WTC11 (cell line): ENCODE results near the gene NALCN.

Source experiments
- AFF4 ChIP-seq: sonication (generic); formaldehyde crosslinking; IDR thresholded peaks from 2 replicates; pipeline ENCODE4 v1.8.1; 2023; ENCODE audit warnings: mild to moderate bottlenecking, missing genetic modification reagents, borderline replicate concordance
- CTCF ChIP-seq: fragments of 200-600 bp; IDR thresholded peaks from 2 replicates; pipeline ENCODE4 v1.8.0; 2022; ENCODE audit warnings: antibody characterized with exemption
- ETV6 ChIP-seq: sonication (generic); formaldehyde crosslinking; IDR thresholded peaks from 2 replicates; pipeline ENCODE4 v1.8.1; 2022; ENCODE audit warnings: mild to moderate bottlenecking, missing genetic modification reagents
- MAX ChIP-seq: sonication (generic); formaldehyde crosslinking; IDR thresholded peaks from 2 replicates; pipeline ENCODE4 v1.8.0; 2022; ENCODE audit warnings: mild to moderate bottlenecking, missing genetic modification reagents
- NR1H2 ChIP-seq: sonication (generic); formaldehyde crosslinking; IDR thresholded peaks from 2 replicates; pipeline ENCODE4 v1.9.0; 2021; ENCODE audit warnings: mild to moderate bottlenecking, moderate library complexity, missing genetic modification reagents
- USF2 ChIP-seq: sonication (generic); formaldehyde crosslinking; IDR thresholded peaks from 2 replicates; pipeline ENCODE4 v1.8.1; 2023; ENCODE audit warnings: mild to moderate bottlenecking, missing genetic modification reagents, moderate library complexity
- ZBTB43 ChIP-seq: sonication (generic); formaldehyde crosslinking; IDR thresholded peaks from 2 replicates; pipeline ENCODE4 v1.8.1; 2023; ENCODE audit warnings: mild to moderate bottlenecking, missing genetic modification reagents
- ZNF219 ChIP-seq: sonication (generic); formaldehyde crosslinking; IDR thresholded peaks from 2 replicates; pipeline ENCODE4 v1.8.0; 2023; ENCODE audit warnings: missing genetic modification reagents, mild to moderate bottlenecking, borderline replicate concordance
- ZNF317 ChIP-seq: sonication (generic); formaldehyde crosslinking; IDR thresholded peaks from 2 replicates; pipeline ENCODE4 v1.8.1; 2023; ENCODE audit warnings: low read depth, mild to moderate bottlenecking, moderate library complexity, missing genetic modification reagents, borderline replicate concordance
- ZNF416 ChIP-seq: fragments of 250-450 bp; sonication (Bioruptor Pico); IDR thresholded peaks from 2 replicates; pipeline ENCODE4 v1.9.0; 2021; ENCODE audit warnings: mild to moderate bottlenecking, inconsistent platforms
- ZNF512 ChIP-seq: sonication (generic); formaldehyde crosslinking; IDR thresholded peaks from 2 replicates; pipeline ENCODE4 v1.8.1; 2022; ENCODE audit warnings: missing genetic modification reagents, borderline replicate concordance

GRCh38 chr13:101258509-101258908 lies 157.8 kb downstream of the NALCN start:
- TF ChIP-seq MAX (no peak), CTCF (no peak), ZBTB43 (CRISPR knock-in tag) (no peak), ZNF219 (no peak), USF2 (no peak), ETV6 (no peak), NR1H2 (CRISPR knock-in tag) (no peak), ZNF416 (CRISPR knock-in tag) (no peak), ZNF512 (no peak), ZNF317 (CRISPR knock-in tag) (no peak), AFF4 (no peak)
